Body of pancreas (tissue), 4 donors: ENCODE measurements around the gene ACSL4. TPM values are rescaled to one million over a fixed set of nuclear protein-coding genes. Genes with fewer than 3 reads are reported as not detected.

Source experiments
- ATAC-seq: fragments of 150-250 bp; one replicate; pipeline ENCODE4 v1.9.1; 2016
- DNase-seq, 4 donors: peaks; one replicate each; pipeline ENCODE4 v3.0.0-alpha.2; 2019
- H3K27ac ChIP-seq, 4 donors: fragments of 200-600 bp; sonication (generic); 1 replicate in 3 of 4; 2 replicates in 1 of 4; pipeline versions ENCODE4 v1.5.1 to v1.6.1; 2016 to 2019; ENCODE audit warnings: mild to moderate bottlenecking in 1 of 4, mixed read lengths in 1 of 4, moderate library complexity in 1 of 4
- H3K27me3 ChIP-seq, 2 donors: fragments of 200-600 bp; sonication (generic); one replicate each; pipeline ENCODE4 v1.6.0; 2016; ENCODE audit warnings: mild to moderate bottlenecking in 1 of 2
- H3K36me3 ChIP-seq, 2 donors: fragments of 200-600 bp; sonication (generic); replicated peaks in 1 of 2; 2 replicates each; pipeline ENCODE4 v1.5.1; 2016; ENCODE audit warnings: low read depth in 2 of 2; ENCODE audit not compliant: insufficient read depth in 1 of 2
- H3K4me1 ChIP-seq: fragments of 200-600 bp; sonication (generic); one replicate; pipeline ENCODE4 v1.6.0; 2016
- H3K4me3 ChIP-seq, 2 donors: fragments of 200-600 bp; sonication (generic); 1 replicate in 1 of 2; 2 replicates in 1 of 2; pipeline ENCODE4 v1.5.1; 2016 to 2019
- H3K9me3 ChIP-seq, 3 donors: fragments of 200-600 bp; sonication (generic); 1 replicate in 2 of 3; 2 replicates in 1 of 3; pipeline ENCODE4 v1.5.1; 2016
- POLR2A ChIP-seq, 3 donors: fragments of 450-650 bp; IDR thresholded peaks; one replicate each; pipeline ENCODE4 v1.6.1; 2016; ENCODE audit warnings: antibody characterized with exemption in 3 of 3, mild to moderate bottlenecking in 2 of 3
- WGBS, 2 donors: methylation state at CpG; one replicate each; pipeline ENCODE4 v1.1.5; 2017; 5-methylcytosine and 5-hydroxymethylcytosine counted together
- intact Hi-C: fragments of 100-400 bp; cut with DNase I; formaldehyde crosslinking; loops from one replicate; pipeline ENCODE4 v1.15.1; 2023
- total RNA-seq, 2 donors: library from RNA; depleted of rRNA; stranded (reverse); fragments of >200 nt; gene quantifications; one replicate each; pipeline ENCODE4 v1.1.0, GENCODE V29; 2016
- TF ChIP-seq, protein P1 (sequence below), 7 experiments: fragments of 450-650 bp in 4 of 7; fragments of 200-600 bp in 3 of 7; sonication (generic) in 3 of 7; IDR thresholded peaks; one replicate each; pipeline ENCODE4 v1.5.1; 2016 to 2019; ENCODE audit warnings: antibody characterized with exemption in 7 of 7

The ACSL4 gene
- total RNA-seq, 2 donors from 2014 or later: 10.5 to 18.9 TPM

- no peak overlapping the region for H3K27ac ChIP-seq
- intact Hi-C loops: loop anchor here (10.0 kb wide), 1 partner anchor 125 kb away; no protein-coding TSS in a partner anchor
- no peaks in the 10 kb centered on the region for H3K9me3 ChIP-seq
- H3K4me1 ChIP-seq: no peaks in the 10 kb centered on the region
- no peaks in the 10 kb centered on the region for H3K27me3 ChIP-seq
- TF ChIP-seq, protein P1, sequence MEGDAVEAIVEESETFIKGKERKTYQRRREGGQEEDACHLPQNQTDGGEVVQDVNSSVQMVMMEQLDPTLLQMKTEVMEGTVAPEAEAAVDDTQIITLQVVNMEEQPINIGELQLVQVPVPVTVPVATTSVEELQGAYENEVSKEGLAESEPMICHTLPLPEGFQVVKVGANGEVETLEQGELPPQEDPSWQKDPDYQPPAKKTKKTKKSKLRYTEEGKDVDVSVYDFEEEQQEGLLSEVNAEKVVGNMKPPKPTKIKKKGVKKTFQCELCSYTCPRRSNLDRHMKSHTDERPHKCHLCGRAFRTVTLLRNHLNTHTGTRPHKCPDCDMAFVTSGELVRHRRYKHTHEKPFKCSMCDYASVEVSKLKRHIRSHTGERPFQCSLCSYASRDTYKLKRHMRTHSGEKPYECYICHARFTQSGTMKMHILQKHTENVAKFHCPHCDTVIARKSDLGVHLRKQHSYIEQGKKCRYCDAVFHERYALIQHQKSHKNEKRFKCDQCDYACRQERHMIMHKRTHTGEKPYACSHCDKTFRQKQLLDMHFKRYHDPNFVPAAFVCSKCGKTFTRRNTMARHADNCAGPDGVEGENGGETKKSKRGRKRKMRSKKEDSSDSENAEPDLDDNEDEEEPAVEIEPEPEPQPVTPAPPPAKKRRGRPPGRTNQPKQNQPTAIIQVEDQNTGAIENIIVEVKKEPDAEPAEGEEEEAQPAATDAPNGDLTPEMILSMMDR (IDR thresholded peaks at IDR 0.05): no peak
- no peak for TF ChIP-seq POLR2A (IDR thresholded peaks at IDR 0.05)
- H3K36me3 ChIP-seq: no peaks in the 10 kb centered on the region
- WGBS, 2 donors: 58 to 82% methylated on average over 2 to 3 of the region's 3 CpGs
- ATAC-seq (no peak), DNase-seq (no peak)
- H3K4me3 ChIP-seq: no peak overlapping the region
These were observed 113.3 kb downstream of the ACSL4 start for GRCh38 chrX:109619771-109620170.

DNA sequence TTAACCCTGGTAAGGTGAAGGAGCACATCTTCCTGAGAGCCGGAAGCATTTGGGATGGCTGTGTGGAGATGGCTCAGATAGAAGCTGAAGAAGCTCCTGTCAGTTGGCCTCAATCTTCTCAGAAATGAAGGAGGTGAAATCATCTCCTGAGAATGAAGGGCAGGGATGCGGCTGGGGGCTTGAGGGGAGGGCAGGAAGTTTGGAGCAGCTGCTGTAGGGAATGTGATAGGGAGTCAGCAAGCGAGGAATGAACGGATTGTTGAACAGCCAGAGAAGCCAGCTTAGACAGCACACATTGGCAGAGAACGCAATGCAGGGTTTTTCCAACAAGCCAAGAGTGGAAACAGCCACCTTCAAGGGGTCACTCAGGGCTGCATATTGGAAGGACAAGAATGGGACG, 118.1 kb downstream of the ACSL4 start:
- no peaks in the 10 kb centered on the region for H3K27me3 ChIP-seq
- TF ChIP-seq, protein P1 (IDR thresholded peaks at IDR 0.05): no peak
- TF ChIP-seq POLR2A (IDR thresholded peaks at IDR 0.05): no peak
- DNase-seq (no peak), ATAC-seq (no peak)
- H3K4me3 ChIP-seq: no peak overlapping the region
- H3K27ac ChIP-seq: no peak overlapping the region
- intact Hi-C loops: no loop called here
- H3K9me3 ChIP-seq: no peaks in the 10 kb centered on the region
- H3K4me1 ChIP-seq: no peaks in the 10 kb centered on the region
- no peaks in the 10 kb centered on the region for H3K36me3 ChIP-seq
- 57 to 58% methylated on average over 6 of the region's 6 CpGs for WGBS, 2 donors

DNA sequence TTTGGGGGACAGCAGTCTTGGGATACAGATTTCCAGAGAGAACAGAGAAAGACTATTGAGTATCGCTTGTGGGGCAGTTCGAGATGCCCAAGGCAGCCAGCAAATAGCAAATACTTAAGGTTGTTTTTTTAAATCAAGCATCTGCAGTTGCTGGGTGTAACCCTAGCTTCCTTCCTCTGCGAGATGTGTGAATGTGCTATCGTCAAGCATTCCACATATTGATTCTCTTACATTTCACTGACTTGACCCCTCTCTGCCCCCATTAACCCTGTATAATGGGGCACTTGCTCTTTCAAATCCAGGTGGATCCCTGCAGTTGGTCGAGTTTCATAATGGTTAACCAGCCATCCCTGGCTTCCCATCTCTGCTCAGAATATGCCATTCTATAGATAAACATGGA, 131.6 kb downstream of the ACSL4 start:
- TF ChIP-seq, protein P1 (IDR thresholded peaks at IDR 0.05): no peak
- TF ChIP-seq POLR2A (IDR thresholded peaks at IDR 0.05): no peak

DNA sequence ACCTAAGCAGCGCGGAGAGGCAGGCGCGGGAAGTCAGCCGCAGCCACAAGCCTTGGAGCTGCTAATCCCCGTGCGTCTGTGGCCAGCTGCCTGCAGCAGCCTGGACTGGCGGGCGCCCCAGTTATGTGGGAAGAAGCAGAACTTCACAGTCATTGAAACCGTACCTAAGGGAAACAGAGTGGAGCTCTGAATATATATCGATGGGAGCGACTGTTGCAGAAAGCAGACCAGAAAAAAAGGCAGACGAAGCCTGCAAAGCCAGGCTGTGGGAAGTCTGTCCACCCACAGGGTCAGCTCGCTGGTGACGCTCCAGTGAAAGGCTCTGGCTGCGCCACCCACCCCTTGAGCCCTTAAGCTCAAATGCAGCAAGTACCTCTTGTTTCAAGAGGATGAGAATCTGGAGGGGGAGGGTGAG, 132.8 kb downstream of the ACSL4 start:
- Histone ChIP-seq H3K4me1 (no peaks in the 10 kb centered on the region), H3K36me3 (no peaks in the 10 kb centered on the region), H3K27me3 (no peaks in the 10 kb centered on the region), H3K4me3 (no peak overlapping the region), H3K27ac (no peak overlapping the region), H3K9me3 (no peaks in the 10 kb centered on the region)
- ATAC-seq: no peak
- WGBS, 2 donors: 24 to 29% methylated on average over 16 of the region's 16 CpGs
- DNase-seq: peak in 1 of 4 donors; percentile 2
- intact Hi-C loops: no loop called here
- TF ChIP-seq, protein P1 (IDR thresholded peaks at IDR 0.05): no peak
- no peak for TF ChIP-seq POLR2A (IDR thresholded peaks at IDR 0.05)

More for the DNA sequence above, 131.6 kb downstream of the ACSL4 start:
- H3K36me3 ChIP-seq: no peaks in the 10 kb centered on the region
- H3K27me3 ChIP-seq: no peaks in the 10 kb centered on the region
- WGBS, 2 donors: 32 to 34% methylated on average over 5 of the region's 5 CpGs
- intact Hi-C loops: no loop called here
- ATAC-seq: no peak
- no peak for DNase-seq
- no peak overlapping the region for H3K27ac ChIP-seq
- H3K4me3 ChIP-seq: no peak overlapping the region
- no peaks in the 10 kb centered on the region for H3K9me3 ChIP-seq
- no peaks in the 10 kb centered on the region for H3K4me1 ChIP-seq

DNA sequence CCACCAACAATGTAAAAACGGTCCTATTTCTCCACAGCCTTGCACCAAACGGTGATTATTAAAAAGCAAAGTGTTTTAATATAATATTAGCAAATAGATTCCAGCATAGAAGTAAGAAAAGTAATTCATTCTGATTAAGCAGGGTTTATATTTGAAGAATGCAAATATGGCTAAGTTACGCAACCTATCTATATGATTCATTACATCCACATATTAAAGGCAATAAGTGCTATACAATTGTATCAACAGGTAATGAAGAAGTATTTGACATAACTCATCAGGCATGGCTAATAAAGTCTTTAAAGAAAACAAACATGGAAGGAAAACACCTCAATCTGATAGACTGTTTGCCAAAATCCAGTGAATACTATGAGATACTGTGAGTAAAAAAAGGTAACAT, 137.0 kb downstream of the ACSL4 start:
- ATAC-seq (no peak), DNase-seq (no peak)
- no peaks in the 10 kb centered on the region for H3K4me1 ChIP-seq
- whole genome bisulfite sequencing, 2 donors: 76 to 80% methylated on average over 3 of the region's 3 CpGs
- no peak overlapping the region for H3K4me3 ChIP-seq
- H3K27ac ChIP-seq: no peak overlapping the region
- TF ChIP-seq POLR2A (IDR thresholded peaks at IDR 0.05): no peak
- TF ChIP-seq, protein P1 (IDR thresholded peaks at IDR 0.05): no peak
- H3K27me3 ChIP-seq: no peaks in the 10 kb centered on the region
- intact Hi-C loops: no loop called here
- H3K9me3 ChIP-seq: no peaks in the 10 kb centered on the region
- H3K36me3 ChIP-seq: no peaks in the 10 kb centered on the region
